Uterus (tissue), 4 donors: Measurements from ENCODE around the gene HNRNPUL1. TPM values are rescaled to one million over a fixed set of nuclear protein-coding genes. Genes with fewer than 3 reads are reported as not detected.
A peak's percentile ranks its signal among the peaks of the same experiment; 100 is the strongest.

Experiments used
- DNase-seq, 2 donors: peaks; one replicate each; pipeline ENCODE4 v3.0.0-alpha.2; 2019 to 2020
- H3K27ac ChIP-seq, 2 donors: fragments of 200-600 bp; sonication (generic); 1 replicate in 1 of 2; 2 replicates in 1 of 2; pipeline ENCODE4 v1.5.1; 2016 to 2018
- H3K27me3 ChIP-seq, 2 donors: fragments of 200-600 bp; sonication (generic); one replicate each; pipeline ENCODE4 v1.5.1; 2018 to 2019; ENCODE audit warnings: control low read depth in 1 of 2
- H3K36me3 ChIP-seq, 2 donors: fragments of 200-600 bp; sonication (generic); one replicate each; pipeline ENCODE4 v1.5.1; 2019; ENCODE audit warnings: control low read depth in 1 of 2
- H3K4me1 ChIP-seq, 2 donors: fragments of 200-600 bp; sonication (generic); one replicate each; pipeline ENCODE4 v1.5.1; 2018 to 2019; ENCODE audit warnings: control low read depth in 1 of 2
- H3K4me3 ChIP-seq, 2 donors: fragments of 200-600 bp; sonication (generic); 1 replicate in 1 of 2; 2 replicates in 1 of 2; pipeline ENCODE4 v1.5.1; 2018 to 2019; ENCODE audit warnings: mild to moderate bottlenecking in 1 of 2
- H3K9me3 ChIP-seq, 2 donors: fragments of 200-600 bp; sonication (generic); one replicate each; pipeline ENCODE4 v1.5.1; 2019; ENCODE audit warnings: control low read depth in 1 of 2
- CTCF ChIP-seq, 4 experiments: fragments of 200-600 bp in 2 of 4; fragments of 450-650 bp in 2 of 4; sonication (generic) in 2 of 4; IDR thresholded peaks; one replicate each; pipeline ENCODE4 v1.5.1; 2016 to 2019; ENCODE audit warnings: antibody characterized with exemption in 4 of 4, mild to moderate bottlenecking in 2 of 4, moderate library complexity in 1 of 4
- POLR2A ChIP-seq, 2 donors: fragments of 450-650 bp; IDR thresholded peaks; one replicate each; pipeline ENCODE4 v1.6.1; 2016; ENCODE audit warnings: antibody characterized with exemption in 2 of 2, mild to moderate bottlenecking in 1 of 2, moderate library complexity in 1 of 2
- intact Hi-C: fragments of 100-400 bp; cut with DNase I; formaldehyde crosslinking; loops from one replicate; pipeline ENCODE4 v1.15.1; 2023; ENCODE audit warnings: low total_unique reads
- total RNA-seq, 4 donors: library from RNA; depleted of rRNA in 3 of 4; stranded (reverse); fragments of >200 nt in 3 of 4; gene quantifications; one replicate each; pipeline versions ENCODE4 v1.1.0 to v1.2.4, GENCODE V29; 2014 to 2023
- donor health status: DM: yes; HTN: yes; CAD: no.

HNRNPUL1 gene
- total RNA-seq: 100 to 1,000 TPM in 2 of 4 donors, 10 to 100 TPM in 2; 49.7 to 219 (median 87.4) TPM

GRCh38 chr19:41263850-41264580, at the start of gene HNRNPUL1:
Gene HNRNPUL1, plus strand, starts transcription at chr19:41264372. Its CDS starts 132 bp downstream, at chr19:41264504.
- intact Hi-C loops: loop anchor here (5.0 kb wide), 1 partner anchor 62 kb away; no protein-coding TSS in a partner anchor
- H3K9me3 ChIP-seq: no peaks in the 10 kb centered on the region
- H3K27me3 ChIP-seq: no peaks in the 10 kb centered on the region
- no peaks in the 10 kb centered on the region for H3K36me3 ChIP-seq
- peak; percentile 99 for DNase-seq
- TF ChIP-seq CTCF (IDR thresholded peaks at IDR 0.05): peak in 2 of 4 experiments; percentile 35 to 50
- TF ChIP-seq POLR2A (IDR thresholded peaks at IDR 0.05): peak; percentile 41 to 52
- H3K27ac ChIP-seq: peak within 1 kb of the TSS; percentile 98 to 99
- H3K4me1 ChIP-seq: peaks cover 0 to 11% of the 10 kb centered on the region in 2 donors
- peak within 1 kb of the TSS; percentile 80 to 90 for H3K4me3 ChIP-seq

- TF ChIP-seq CTCF (IDR thresholded peaks at IDR 0.05) (no peak), POLR2A (IDR thresholded peaks at IDR 0.05) (no peak)
- intact Hi-C loops: no loop called here
- Histone ChIP-seq H3K4me3 (no peak overlapping the region), H3K36me3 (no peaks in the 10 kb centered on the region), H3K4me1 (no peaks in the 10 kb centered on the region), H3K9me3 (no peaks in the 10 kb centered on the region), H3K27me3 (no peaks in the 10 kb centered on the region), H3K27ac (peak overlapping the region; percentile 91 to 96)
- DNase-seq: no peak
Measured at GRCh38 chr19:41217741-41218140, 46.4 kb upstream of the HNRNPUL1 start.

- intact Hi-C loops: no loop called here
- Histone ChIP-seq H3K27me3 (no peaks in the 10 kb centered on the region), H3K27ac (peak overlapping the region; percentile 91 to 96), H3K4me1 (no peaks in the 10 kb centered on the region), H3K4me3 (peak overlapping the region; percentile 68 to 92), H3K9me3 (no peaks in the 10 kb centered on the region), H3K36me3 (no peaks in the 10 kb centered on the region)
- no peak for DNase-seq
- TF ChIP-seq POLR2A (IDR thresholded peaks at IDR 0.05) (no peak), CTCF (IDR thresholded peaks at IDR 0.05) (no peak)
Measured at GRCh38 chr19:41218249-41218614, 45.9 kb upstream of the HNRNPUL1 start.

- H3K27ac ChIP-seq: peak within 1 kb of the TSS; percentile 91 to 96
- no peaks in the 10 kb centered on the region for H3K4me1 ChIP-seq
- TF ChIP-seq POLR2A (IDR thresholded peaks at IDR 0.05): peak; percentile 42 to 69
- no peak for TF ChIP-seq CTCF (IDR thresholded peaks at IDR 0.05)
- peak within 1 kb of the TSS; percentile 68 to 92 for H3K4me3 ChIP-seq
- H3K27me3 ChIP-seq: no peaks in the 10 kb centered on the region
- intact Hi-C loops: no loop called here
- DNase-seq: peak; percentile 83 to 84
- no peaks in the 10 kb centered on the region for H3K36me3 ChIP-seq
- no peaks in the 10 kb centered on the region for H3K9me3 ChIP-seq
Measured at GRCh38 chr19:41218615-41219507, 45.3 kb upstream of the HNRNPUL1 start, which contains the start of gene AXL. Gene AXL, plus strand, starts transcription at chr19:41219223. Its CDS starts 170 bp downstream, at chr19:41219393.
